Activated CD8-positive, alpha-beta T cell treated with anti-CD3 and anti-CD28 coated beads for 36 hours (primary cell): Measurements from ENCODE around the gene CSPG4. TPM values are rescaled to one million over a fixed set of nuclear protein-coding genes. Genes with fewer than 3 reads are reported as not detected.
"Not testable (repeated sequence)": the region's sequence is repeated elsewhere in the genome, so short reads cannot be mapped to it uniquely, and the experiment has no call there.

ENCODE experiments used
- ATAC-seq: fragments of 200-7000 bp; cut with Tn5 transposase; one replicate; pipeline ENCODE4 v1.10.0; 2021; ENCODE audit warnings: mild to moderate bottlenecking, moderate library complexity
- CTCF ChIA-PET: fragments of 350-600 bp; sonication (Branson Sonifier 250); formaldehyde crosslinking; loops from one replicate; lab custom pipeline; 2021; ENCODE audit warnings: antibody characterized with exemption; lab: Charles Lee
- POLR2A ChIA-PET: fragments of 350-600 bp; sonication (Branson Sonifier 250); formaldehyde crosslinking; loops from one replicate; lab custom pipeline; 2021; ENCODE audit warnings: antibody characterized with exemption; lab: Charles Lee
- DNase-seq: peaks from one replicate; pipeline ENCODE4 v3.0.0-alpha.2; 2020
- H3K27ac Mint-ChIP-seq: one replicate; pipeline ENCODE4 v1.8.0; 2021; ENCODE audit warnings: mild to moderate bottlenecking, mixed read lengths
- H3K27me3 Mint-ChIP-seq: one replicate; pipeline ENCODE4 v1.8.0; 2021; ENCODE audit warnings: mixed read lengths
- H3K36me3 Mint-ChIP-seq: one replicate; pipeline ENCODE4 v1.8.0; 2021; ENCODE audit warnings: low read depth, mixed read lengths
- H3K4me1 Mint-ChIP-seq: one replicate; pipeline ENCODE4 v1.8.0; 2021; ENCODE audit warnings: low read depth, mixed read lengths
- H3K4me3 Mint-ChIP-seq: one replicate; pipeline ENCODE4 v1.8.0; 2021; ENCODE audit warnings: mild to moderate bottlenecking, moderate library complexity, mixed read lengths
- H3K9me3 Mint-ChIP-seq: one replicate; pipeline ENCODE4 v1.8.0; 2021; ENCODE audit warnings: mixed read lengths
- intact Hi-C: fragments of 100-400 bp; cut with micrococcal nuclease; formaldehyde crosslinking; loops from one replicate; pipeline ENCODE4 v1.10.0; 2022
- total RNA-seq, 2 experiments: library from RNA; stranded (reverse); gene quantifications; one replicate each; pipeline ENCODE4 v1.2.3, GENCODE V29; 2021
- TF ChIP-seq, protein P1 (sequence below): fragments of 200-600 bp; IDR thresholded peaks from one replicate; pipeline ENCODE4 v1.8.0; 2022; ENCODE audit warnings: antibody characterized with exemption, mild to moderate bottlenecking

The CSPG4 gene, protein sequence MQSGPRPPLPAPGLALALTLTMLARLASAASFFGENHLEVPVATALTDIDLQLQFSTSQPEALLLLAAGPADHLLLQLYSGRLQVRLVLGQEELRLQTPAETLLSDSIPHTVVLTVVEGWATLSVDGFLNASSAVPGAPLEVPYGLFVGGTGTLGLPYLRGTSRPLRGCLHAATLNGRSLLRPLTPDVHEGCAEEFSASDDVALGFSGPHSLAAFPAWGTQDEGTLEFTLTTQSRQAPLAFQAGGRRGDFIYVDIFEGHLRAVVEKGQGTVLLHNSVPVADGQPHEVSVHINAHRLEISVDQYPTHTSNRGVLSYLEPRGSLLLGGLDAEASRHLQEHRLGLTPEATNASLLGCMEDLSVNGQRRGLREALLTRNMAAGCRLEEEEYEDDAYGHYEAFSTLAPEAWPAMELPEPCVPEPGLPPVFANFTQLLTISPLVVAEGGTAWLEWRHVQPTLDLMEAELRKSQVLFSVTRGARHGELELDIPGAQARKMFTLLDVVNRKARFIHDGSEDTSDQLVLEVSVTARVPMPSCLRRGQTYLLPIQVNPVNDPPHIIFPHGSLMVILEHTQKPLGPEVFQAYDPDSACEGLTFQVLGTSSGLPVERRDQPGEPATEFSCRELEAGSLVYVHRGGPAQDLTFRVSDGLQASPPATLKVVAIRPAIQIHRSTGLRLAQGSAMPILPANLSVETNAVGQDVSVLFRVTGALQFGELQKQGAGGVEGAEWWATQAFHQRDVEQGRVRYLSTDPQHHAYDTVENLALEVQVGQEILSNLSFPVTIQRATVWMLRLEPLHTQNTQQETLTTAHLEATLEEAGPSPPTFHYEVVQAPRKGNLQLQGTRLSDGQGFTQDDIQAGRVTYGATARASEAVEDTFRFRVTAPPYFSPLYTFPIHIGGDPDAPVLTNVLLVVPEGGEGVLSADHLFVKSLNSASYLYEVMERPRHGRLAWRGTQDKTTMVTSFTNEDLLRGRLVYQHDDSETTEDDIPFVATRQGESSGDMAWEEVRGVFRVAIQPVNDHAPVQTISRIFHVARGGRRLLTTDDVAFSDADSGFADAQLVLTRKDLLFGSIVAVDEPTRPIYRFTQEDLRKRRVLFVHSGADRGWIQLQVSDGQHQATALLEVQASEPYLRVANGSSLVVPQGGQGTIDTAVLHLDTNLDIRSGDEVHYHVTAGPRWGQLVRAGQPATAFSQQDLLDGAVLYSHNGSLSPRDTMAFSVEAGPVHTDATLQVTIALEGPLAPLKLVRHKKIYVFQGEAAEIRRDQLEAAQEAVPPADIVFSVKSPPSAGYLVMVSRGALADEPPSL (N-terminal part only)
- total RNA-seq = not detected

DNA sequence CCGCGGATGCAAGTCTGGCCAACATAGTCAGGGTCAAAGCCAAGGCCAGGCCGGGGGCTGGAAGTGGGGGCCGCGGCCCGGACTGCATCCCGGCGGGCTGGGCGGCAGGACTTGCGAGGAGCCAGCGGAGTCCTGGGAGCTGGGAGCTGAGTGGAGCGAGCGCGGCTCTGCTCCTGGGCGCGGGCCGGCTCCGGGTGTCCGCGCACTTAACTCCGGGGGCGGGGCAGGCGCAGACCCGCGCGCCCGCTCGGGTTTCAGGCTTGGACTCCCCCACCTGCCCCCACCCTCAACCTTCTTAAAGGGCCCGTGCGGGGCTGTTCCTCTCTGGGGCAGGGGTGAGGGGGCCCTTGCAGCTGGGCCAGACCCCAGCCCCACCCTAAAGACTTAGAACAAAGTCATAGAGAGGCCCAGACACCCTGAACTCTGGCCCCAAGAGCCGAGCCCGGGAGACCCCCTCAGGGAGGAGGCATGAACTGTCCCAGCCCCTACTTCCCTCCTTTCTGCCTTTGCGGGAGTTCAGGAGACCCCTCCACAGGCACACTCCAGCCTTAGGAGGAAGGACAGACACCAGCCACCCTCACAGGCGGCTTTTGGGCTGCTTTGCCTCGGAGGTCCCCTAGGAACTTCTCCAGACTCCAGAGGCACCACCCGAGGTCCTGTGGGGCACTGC, at the start of gene CSPG4:
CSPG4 (minus strand) TSS at position 181 of the 670 bp plus-strand sequence; CDS start at position 88, 93 bp downstream.
- H3K36me3 Mint-ChIP-seq = no peaks in the 10 kb centered on the region
- CTCF ChIA-PET = interaction anchor here (0.8 to 1.5 kb wide), 2 partner anchors 26 to 89 kb away, joined by 3 to 4 read pairs; no protein-coding TSS in a partner anchor
- peaks cover 16% of the 10 kb centered on the region for H3K27me3 Mint-ChIP-seq
- intact Hi-C loops = no loop called here
- H3K27ac Mint-ChIP-seq = no peak within 1 kb of the TSS
- no peaks in the 10 kb centered on the region for H3K9me3 Mint-ChIP-seq
- POLR2A ChIA-PET = interaction anchor here (1.5 kb wide), 1 partner anchor 87 kb away, joined by 3 read pairs; the partner anchor contains the start of gene SNUPN
- DNase-seq (no peak), ATAC-seq (no peak)
- no peak within 1 kb of the TSS for H3K4me3 Mint-ChIP-seq
- TF ChIP-seq, protein P1, sequence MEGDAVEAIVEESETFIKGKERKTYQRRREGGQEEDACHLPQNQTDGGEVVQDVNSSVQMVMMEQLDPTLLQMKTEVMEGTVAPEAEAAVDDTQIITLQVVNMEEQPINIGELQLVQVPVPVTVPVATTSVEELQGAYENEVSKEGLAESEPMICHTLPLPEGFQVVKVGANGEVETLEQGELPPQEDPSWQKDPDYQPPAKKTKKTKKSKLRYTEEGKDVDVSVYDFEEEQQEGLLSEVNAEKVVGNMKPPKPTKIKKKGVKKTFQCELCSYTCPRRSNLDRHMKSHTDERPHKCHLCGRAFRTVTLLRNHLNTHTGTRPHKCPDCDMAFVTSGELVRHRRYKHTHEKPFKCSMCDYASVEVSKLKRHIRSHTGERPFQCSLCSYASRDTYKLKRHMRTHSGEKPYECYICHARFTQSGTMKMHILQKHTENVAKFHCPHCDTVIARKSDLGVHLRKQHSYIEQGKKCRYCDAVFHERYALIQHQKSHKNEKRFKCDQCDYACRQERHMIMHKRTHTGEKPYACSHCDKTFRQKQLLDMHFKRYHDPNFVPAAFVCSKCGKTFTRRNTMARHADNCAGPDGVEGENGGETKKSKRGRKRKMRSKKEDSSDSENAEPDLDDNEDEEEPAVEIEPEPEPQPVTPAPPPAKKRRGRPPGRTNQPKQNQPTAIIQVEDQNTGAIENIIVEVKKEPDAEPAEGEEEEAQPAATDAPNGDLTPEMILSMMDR = no peak
- no peaks in the 10 kb centered on the region for H3K4me1 Mint-ChIP-seq

GRCh38 chr15:75762357-75762718, 49.7 kb upstream of the CSPG4 start:
- H3K36me3 Mint-ChIP-seq, H3K27ac Mint-ChIP-seq, intact Hi-C loops, H3K4me3 Mint-ChIP-seq, POLR2A ChIA-PET, CTCF ChIA-PET, H3K27me3 Mint-ChIP-seq, DNase-seq, H3K9me3 Mint-ChIP-seq, ATAC-seq, H3K4me1 Mint-ChIP-seq: not testable (repeated sequence)

GRCh38 chr15:75761446-75762356, 49.1 kb upstream of the CSPG4 start:
- Mint-ChIP-seq H3K4me3 (no peak overlapping the region), H3K27ac (no peak overlapping the region), H3K9me3 (no peaks in the 10 kb centered on the region), H3K36me3 (no peaks in the 10 kb centered on the region), H3K4me1 (peaks cover 9% of the 10 kb centered on the region), H3K27me3 (no peaks in the 10 kb centered on the region)
- ChIA-PET POLR2A (no interaction called here), CTCF (no interaction called here)
- ATAC-seq = no peak
- intact Hi-C loops = no loop called here
- TF ChIP-seq, protein P1 = no peak
- DNase-seq = no peak

DNA sequence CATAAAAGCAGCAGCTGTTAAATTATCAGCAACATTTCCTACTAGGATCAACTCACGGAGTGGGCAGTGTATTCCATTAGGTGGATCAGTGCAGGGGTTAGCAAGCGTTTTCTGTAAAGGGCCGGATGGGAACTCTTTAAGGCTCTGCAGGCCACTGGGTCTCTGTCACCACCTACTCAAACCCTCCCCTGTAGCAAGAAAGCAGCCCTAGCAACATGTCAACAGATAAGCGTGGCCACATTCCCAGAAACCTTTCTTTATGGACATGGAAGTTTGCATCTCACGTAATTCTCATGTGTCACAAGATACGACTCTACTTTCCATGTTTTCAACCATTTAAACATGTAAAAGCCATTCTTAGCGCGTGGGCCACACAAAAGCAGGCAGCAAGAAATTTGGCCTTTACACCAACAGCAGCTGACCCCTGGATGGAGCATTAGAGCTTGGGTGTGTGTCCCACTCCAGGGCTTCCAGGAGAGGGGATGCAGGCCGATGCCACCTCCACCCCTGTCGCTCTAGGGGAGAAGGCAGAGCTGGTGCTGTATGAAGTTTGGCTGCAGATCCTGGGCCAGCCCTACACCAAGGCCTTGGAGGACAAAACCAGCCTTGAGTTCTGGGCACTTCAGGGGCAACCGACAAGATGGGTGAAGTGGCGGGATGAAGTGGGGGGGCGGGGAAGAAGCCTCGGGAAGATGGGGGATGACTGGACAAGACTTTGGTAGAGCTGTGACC, 48.2 kb upstream of the CSPG4 start:
- Mint-ChIP-seq H3K27me3 (no peaks in the 10 kb centered on the region), H3K4me1 (peaks cover 9% of the 10 kb centered on the region), H3K36me3 (no peaks in the 10 kb centered on the region), H3K9me3 (no peaks in the 10 kb centered on the region), H3K4me3 (no peak overlapping the region), H3K27ac (no peak overlapping the region)
- ATAC-seq (no peak), DNase-seq (no peak)
- ChIA-PET POLR2A (no interaction called here), CTCF (no interaction called here)
- TF ChIP-seq, protein P1 = no peak
- intact Hi-C loops = no loop called here

DNA sequence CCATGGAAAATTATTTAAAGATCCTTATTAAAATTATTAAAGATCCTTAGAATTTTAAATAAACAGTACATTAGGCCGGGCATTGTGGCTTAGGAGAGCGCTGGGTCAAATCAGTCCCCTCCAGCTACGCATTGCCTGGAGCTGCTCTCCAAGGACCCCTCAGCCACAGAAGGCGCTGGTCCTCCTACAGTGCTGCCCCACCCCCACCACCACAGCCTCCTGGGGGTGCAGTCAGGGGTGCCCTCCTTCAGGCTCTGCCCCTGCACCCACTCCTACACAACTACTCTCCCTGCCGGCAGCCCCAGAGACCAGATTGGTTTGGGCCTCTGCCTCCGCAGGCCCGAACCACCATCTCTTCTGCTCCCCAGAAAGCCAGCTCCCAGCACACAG, 47.5 kb upstream of the CSPG4 start:
- H3K4me3 Mint-ChIP-seq, H3K4me1 Mint-ChIP-seq, H3K27ac Mint-ChIP-seq, H3K36me3 Mint-ChIP-seq, DNase-seq, H3K9me3 Mint-ChIP-seq, intact Hi-C loops, ATAC-seq, H3K27me3 Mint-ChIP-seq: not testable (repeated sequence)
- ChIA-PET CTCF (interaction anchor here (0.7 to 1.6 kb wide), 2 partner anchors 32 to 43 kb away, joined by 3 to 6 read pairs; no protein-coding TSS in a partner anchor), POLR2A (interaction anchor here (0.6 kb wide), 1 partner anchor 510 kb away, joined by 3 read pairs; no protein-coding TSS in a partner anchor)
